ENCODE data around the gene SMIM35.

The SMIM35 gene

GRCh38 chr11:118027694-118028093, 59.1 kb downstream of the SMIM35 start:
- DNase-seq (ENCODE audit: low spot score) = no peak

- no peak for DNase-seq (ENCODE audit: low spot score)
Observed at GRCh38 chr11:118021146-118021545, 65.6 kb downstream of the SMIM35 start.

GRCh38 chr11:118018401-118018800, 68.4 kb downstream of the SMIM35 start:
- DNase-seq (ENCODE audit: low spot score) = no peak

GRCh38 chr11:118017631-118018315, 69.0 kb downstream of the SMIM35 start:
- DNase-seq (ENCODE audit: low spot score) = no peak

GRCh38 chr11:118017111-118017510, 69.7 kb downstream of the SMIM35 start:
- no peak for DNase-seq (ENCODE audit: low spot score)

GRCh38 chr11:118016104-118016503, 70.7 kb downstream of the SMIM35 start:
- no peak for DNase-seq (ENCODE audit: low spot score)

GRCh38 chr11:118015385-118015841, 71.3 kb downstream of the SMIM35 start:
- no peak for DNase-seq (ENCODE audit: low spot score)

- DNase-seq (ENCODE audit: low spot score) = no peak
Observed at GRCh38 chr11:118014022-118014421, 72.7 kb downstream of the SMIM35 start.

- DNase-seq (ENCODE audit: low spot score) = peak; percentile 66
Observed at GRCh38 chr11:118012083-118012669, 74.6 kb downstream of the SMIM35 start.

GRCh38 chr11:118010738-118011461, 75.9 kb downstream of the SMIM35 start:
- DNase-seq (ENCODE audit: low spot score) = peak; percentile 91

GRCh38 chr11:118009864-118010737, 76.7 kb downstream of the SMIM35 start:
- DNase-seq (ENCODE audit: low spot score) = peak; percentile 80

- DNase-seq (ENCODE audit: low spot score) = no peak
Observed at GRCh38 chr11:118008271-118008911, 78.4 kb downstream of the SMIM35 start.

- DNase-seq (ENCODE audit: low spot score) = peak; percentile 78
Observed at GRCh38 chr11:118007563-118008270, 79.0 kb downstream of the SMIM35 start.

GRCh38 chr11:118007040-118007439, 79.7 kb downstream of the SMIM35 start:
- peak; percentile 42 for DNase-seq (ENCODE audit: low spot score)

GRCh38 chr11:118006153-118006534, 80.6 kb downstream of the SMIM35 start:
- no peak for DNase-seq (ENCODE audit: low spot score)

GRCh38 chr11:118005224-118006152, 81.3 kb downstream of the SMIM35 start:
- DNase-seq (ENCODE audit: low spot score) = no peak

- DNase-seq (ENCODE audit: low spot score) = no peak
Observed at GRCh38 chr11:118004543-118005223, 82.1 kb downstream of the SMIM35 start.

- DNase-seq (ENCODE audit: low spot score) = no peak
Observed at GRCh38 chr11:118003456-118003855, 83.3 kb downstream of the SMIM35 start.

Data from NAMALWA (cell line).